Femur (tissue), 1 donor: ENCODE data around the gene PIGQ.

Experiments
- DNase-seq: peaks from one replicate; pipeline ENCODE4 v3.0.0-alpha.2; 2017

PIGQ gene

GRCh38 chr16:610513-611381, 41.0 kb downstream of the PIGQ start:
- DNase-seq = peak; percentile 35

GRCh38 chr16:615122-615521, 45.4 kb downstream of the PIGQ start:
- no peak for DNase-seq

- no peak for DNase-seq
Observed at GRCh38 chr16:616733-617586, 47.2 kb downstream of the PIGQ start.

- DNase-seq = peak; percentile 13
Observed at GRCh38 chr16:617855-618254, 48.1 kb downstream of the PIGQ start.

- no peak for DNase-seq
Observed at GRCh38 chr16:619476-620100, 49.8 kb downstream of the PIGQ start.

GRCh38 chr16:620700-621525, 51.1 kb downstream of the PIGQ start:
- DNase-seq = peak; percentile 18

GRCh38 chr16:621526-622105, 51.8 kb downstream of the PIGQ start:
- DNase-seq = peak; percentile 21

- no peak for DNase-seq
Observed at GRCh38 chr16:622920-623280, 53.1 kb downstream of the PIGQ start.

- no peak for DNase-seq
Observed at GRCh38 chr16:624526-625070, 54.8 kb downstream of the PIGQ start.

- DNase-seq = peak; percentile 18
Observed at GRCh38 chr16:625117-625976, 55.6 kb downstream of the PIGQ start.

GRCh38 chr16:625977-626765, 56.4 kb downstream of the PIGQ start:
- no peak for DNase-seq

GRCh38 chr16:626787-627453, 57.2 kb downstream of the PIGQ start:
- no peak for DNase-seq

- DNase-seq = peak; percentile 50
Observed at GRCh38 chr16:627454-628239, 57.9 kb downstream of the PIGQ start.

GRCh38 chr16:628321-629061, 58.7 kb downstream of the PIGQ start:
- DNase-seq = no peak

- peak; percentile 76 for DNase-seq
Observed at GRCh38 chr16:629185-629832, 59.5 kb downstream of the PIGQ start.

GRCh38 chr16:629833-630248, 60.1 kb downstream of the PIGQ start:
- no peak for DNase-seq

- peak; percentile 31 for DNase-seq
Observed at GRCh38 chr16:630249-630814, 60.6 kb downstream of the PIGQ start.
